HUES48 (cell line): ENCODE data around the gene PCED1A.

Source experiments
- H3K27ac ChIP-seq: one replicate; pipeline ENCODE4 v1.7.0; 2013; ENCODE audit warnings: low read depth, low read length, inconsistent platforms
- H3K27me3 ChIP-seq: 2 replicates; pipeline ENCODE4 v1.6.1; 2013; ENCODE audit warnings: mild to moderate bottlenecking, low read length; ENCODE audit not compliant: control insufficient read depth, insufficient read depth
- H3K36me3 ChIP-seq: 2 replicates; pipeline ENCODE4 v1.6.1; 2013; ENCODE audit warnings: low read length; ENCODE audit not compliant: control insufficient read depth, insufficient read depth
- H3K4me1 ChIP-seq: 2 replicates; pipeline ENCODE4 v1.6.1; 2013; ENCODE audit warnings: mild to moderate bottlenecking, low read length; ENCODE audit not compliant: control insufficient read depth, insufficient read depth
- H3K4me3 ChIP-seq: 2 replicates; pipeline ENCODE4 v1.5.1; 2013; ENCODE audit warnings: mild to moderate bottlenecking, low read depth, low read length
- H3K9ac ChIP-seq: 2 replicates; pipeline ENCODE4 v1.6.1; 2013; ENCODE audit warnings: mild to moderate bottlenecking, low read depth, low read length, moderate library complexity
- H3K9me3 ChIP-seq: 2 replicates; pipeline ENCODE4 v1.6.1; 2013; ENCODE audit warnings: low read length; ENCODE audit not compliant: control insufficient read depth, insufficient read depth

The PCED1A gene

GRCh38 chr20:2874456-2874855, 34.0 kb upstream of the PCED1A start:
- H3K9ac ChIP-seq: no peak overlapping the region
- peaks cover 23% of the 10 kb centered on the region for H3K27me3 ChIP-seq
- H3K4me1 ChIP-seq: peaks cover 10% of the 10 kb centered on the region; the same call in 1 of the 2 replicates
- peaks cover 4% of the 10 kb centered on the region; the same call in 1 of the 2 replicates for H3K36me3 ChIP-seq
- H3K9me3 ChIP-seq: no peaks in the 10 kb centered on the region
- peak overlapping the region; percentile 85 for H3K4me3 ChIP-seq
- no peak overlapping the region for H3K27ac ChIP-seq

- H3K27ac ChIP-seq: peak overlapping the region; percentile 68
- H3K36me3 ChIP-seq: peaks cover 4% of the 10 kb centered on the region; the same call in 1 of the 2 replicates
- H3K9ac ChIP-seq: peak overlapping the region; percentile 45
- no peaks in the 10 kb centered on the region for H3K9me3 ChIP-seq
- peaks cover 23% of the 10 kb centered on the region for H3K27me3 ChIP-seq
- H3K4me3 ChIP-seq: peak overlapping the region; percentile 85
- peaks cover 10% of the 10 kb centered on the region; the same call in 1 of the 2 replicates for H3K4me1 ChIP-seq
These were observed 33.2 kb upstream of the PCED1A start for GRCh38 chr20:2873747-2874041.

- peaks cover 4% of the 10 kb centered on the region; the same call in 1 of the 2 replicates for H3K36me3 ChIP-seq
- H3K4me1 ChIP-seq: peaks cover 10% of the 10 kb centered on the region; the same call in 1 of the 2 replicates
- H3K9me3 ChIP-seq: no peaks in the 10 kb centered on the region
- H3K27me3 ChIP-seq: peaks cover 23% of the 10 kb centered on the region
- H3K4me3 ChIP-seq: peak within 1 kb of the TSS; percentile 85
- H3K27ac ChIP-seq: peak within 1 kb of the TSS; percentile 68
- peak within 1 kb of the TSS; percentile 62 for H3K9ac ChIP-seq
These were observed 32.7 kb upstream of the PCED1A start, which contains the start of gene PTPRA for GRCh38 chr20:2873010-2873746. Gene PTPRA (plus strand): TSS chr20:2873481. CDS start chr20:2964278, 90,797 bp downstream.

GRCh38 chr20:2872459-2873009, 32.1 kb upstream of the PCED1A start:
- H3K27me3 ChIP-seq: peaks cover 23% of the 10 kb centered on the region
- H3K27ac ChIP-seq: no peak overlapping the region
- H3K9ac ChIP-seq: peak overlapping the region; percentile 62
- peak overlapping the region; percentile 85 for H3K4me3 ChIP-seq
- no peaks in the 10 kb centered on the region for H3K9me3 ChIP-seq
- H3K4me1 ChIP-seq: peaks cover 10% of the 10 kb centered on the region; the same call in 1 of the 2 replicates
- peaks cover 4% of the 10 kb centered on the region; the same call in 1 of the 2 replicates for H3K36me3 ChIP-seq

- Histone ChIP-seq H3K4me3 (peak overlapping the region; percentile 85), H3K27me3 (peaks cover 23% of the 10 kb centered on the region), H3K27ac (no peak overlapping the region), H3K36me3 (peaks cover 4% of the 10 kb centered on the region; the same call in 1 of the 2 replicates), H3K4me1 (peaks cover 10% of the 10 kb centered on the region; the same call in 1 of the 2 replicates), H3K9ac (peak overlapping the region; percentile 36; the same call in 1 of the 2 replicates), H3K9me3 (no peaks in the 10 kb centered on the region)
These were observed 31.4 kb upstream of the PCED1A start for GRCh38 chr20:2871661-2872458.

- Histone ChIP-seq H3K27me3 (peaks cover 23% of the 10 kb centered on the region), H3K9ac (no peak overlapping the region), H3K4me1 (peaks cover 10% of the 10 kb centered on the region; the same call in 1 of the 2 replicates), H3K9me3 (no peaks in the 10 kb centered on the region), H3K4me3 (no peak overlapping the region), H3K36me3 (peaks cover 6% of the 10 kb centered on the region; the same call in 1 of the 2 replicates), H3K27ac (no peak overlapping the region)
These were observed 30.6 kb upstream of the PCED1A start for GRCh38 chr20:2871111-2871465.

GRCh38 chr20:2869381-2869780, 28.9 kb upstream of the PCED1A start:
- H3K27ac ChIP-seq: no peak overlapping the region
- no peak overlapping the region for H3K9ac ChIP-seq
- H3K9me3 ChIP-seq: no peaks in the 10 kb centered on the region
- H3K4me3 ChIP-seq: no peak overlapping the region
- H3K36me3 ChIP-seq: peaks cover 10% of the 10 kb centered on the region; the same call in 1 of the 2 replicates
- H3K27me3 ChIP-seq: peaks cover 23% of the 10 kb centered on the region
- H3K4me1 ChIP-seq: peaks cover under 1% of the 10 kb centered on the region; the same call in 1 of the 2 replicates

GRCh38 chr20:2867081-2867864, 26.8 kb upstream of the PCED1A start:
- peaks cover 10% of the 10 kb centered on the region; the same call in 1 of the 2 replicates for H3K36me3 ChIP-seq
- H3K27ac ChIP-seq: no peak overlapping the region
- H3K9me3 ChIP-seq: no peaks in the 10 kb centered on the region
- peaks cover 20% of the 10 kb centered on the region for H3K27me3 ChIP-seq
- H3K4me1 ChIP-seq: no peaks in the 10 kb centered on the region
- no peak overlapping the region for H3K9ac ChIP-seq
- no peak overlapping the region for H3K4me3 ChIP-seq

GRCh38 chr20:2866236-2866635, 25.8 kb upstream of the PCED1A start:
- Histone ChIP-seq H3K9me3 (no peaks in the 10 kb centered on the region), H3K4me1 (no peaks in the 10 kb centered on the region), H3K4me3 (no peak overlapping the region), H3K36me3 (peaks cover 10% of the 10 kb centered on the region; the same call in 1 of the 2 replicates), H3K27ac (no peak overlapping the region), H3K9ac (no peak overlapping the region), H3K27me3 (peaks cover 10% of the 10 kb centered on the region)

- peaks cover 10% of the 10 kb centered on the region; the same call in 1 of the 2 replicates for H3K36me3 ChIP-seq
- no peaks in the 10 kb centered on the region for H3K9me3 ChIP-seq
- H3K4me3 ChIP-seq: no peak overlapping the region
- peaks cover 4% of the 10 kb centered on the region; the same call in 1 of the 2 replicates for H3K27me3 ChIP-seq
- H3K4me1 ChIP-seq: no peaks in the 10 kb centered on the region
- no peak overlapping the region for H3K9ac ChIP-seq
- H3K27ac ChIP-seq: no peak overlapping the region
These were observed 25.2 kb upstream of the PCED1A start for GRCh38 chr20:2865630-2866029.
